ENCODE results near the gene GGTLC1. TPM values are rescaled to one million over a fixed set of nuclear protein-coding genes. Genes with fewer than 3 reads are reported as not detected.

Gene GGTLC1
- total and polyA plus RNA-seq, 2 of the 8 experiments (the other 6 are each of a cell fraction or from before 2014, with no cell fraction given): not detected

DNA sequence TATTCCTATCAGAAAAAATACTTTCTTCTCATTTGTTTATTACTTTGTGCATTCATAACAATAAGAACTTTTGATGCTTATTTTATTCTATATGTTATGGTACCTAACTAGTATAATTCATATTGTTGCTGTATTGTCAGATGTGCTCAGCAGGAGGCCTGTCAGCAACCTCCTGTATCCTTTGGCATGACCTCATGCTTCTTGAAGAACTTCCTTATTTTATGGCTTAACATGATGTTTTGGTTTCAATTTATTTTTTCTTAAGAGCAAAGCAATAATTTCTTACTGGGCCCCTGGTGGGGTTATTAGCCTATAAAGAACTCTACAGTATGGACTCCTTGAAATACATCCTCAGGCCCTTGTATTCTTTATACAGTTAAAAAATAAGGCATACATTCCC, 17.3 kb downstream of the GGTLC1 start:
- H3K9me3 ChIP-seq (ENCODE audit: insufficient read depth in 2 of 2, low read depth in 1 of 2, low read length in 1 of 2): 0 out of 4 replicates have a peak, but pooled peaks cover 0 to 2% of the 10 kb centered on the region in 2 experiments
- H3K23me2 ChIP-seq (ENCODE audit: low read depth, low read length): no peaks in the 10 kb centered on the region; the same call in 1 of the 2 replicates
- FAIRE-seq: no peak
- no peak overlapping the region for H4K8ac ChIP-seq (ENCODE audit: extremely low read depth, insufficient read depth, low read length)
- H3K4me1 ChIP-seq (replicated peaks in 1 of 4; ENCODE audit: control insufficient read depth in 3 of 4, insufficient read depth in 4 of 4, low read length in 3 of 4): peaks cover 0 to 2% (median 1%) of the 10 kb centered on the region in 4 experiments; a peak in 2 of 7 replicates
- no peak for DNase-seq (ENCODE audit: low read depth in 1 of 2, low spot score in 2 of 2)
- H2BK20ac ChIP-seq (ENCODE audit: low read length): no peak overlapping the region
- H2BK5ac ChIP-seq (ENCODE audit: low read depth, low read length): no peak overlapping the region
- no peaks in the 10 kb centered on the region for H3K79me1 ChIP-seq (ENCODE audit: low read depth, low read length)
- H3K4ac ChIP-seq (replicated peaks; ENCODE audit: insufficient read length, low read depth, low read length): no peak overlapping the region
- no peak for TF ChIP-seq EGR1 (IDR thresholded peaks at IDR 0.05; ENCODE audit: borderline replicate concordance, low read depth, low read length)
- no peak for TF ChIP-seq BRCA1 (IDR thresholded peaks at IDR 0.05; ENCODE audit: low read depth, low read length)
- no peak for TF ChIP-seq TEAD4 (IDR thresholded peaks at IDR 0.05; ENCODE audit: low read depth, low read length)
- TF ChIP-seq POLR2A (IDR thresholded peaks at IDR 0.05; ENCODE audit: control extremely low read depth in 1 of 2, low read depth in 2 of 2, low read length in 2 of 2): no peak
- no peak for TF ChIP-seq RXRA (IDR thresholded peaks at IDR 0.05; ENCODE audit: insufficient read depth, low read depth, low read length)
- no peak for TF ChIP-seq JUN (IDR thresholded peaks at IDR 0.05; ENCODE audit: low read depth, low read length)
- no peak for TF ChIP-seq TAF7 (optimal IDR thresholded peaks at IDR 0.05; ENCODE audit: borderline replicate concordance, low read depth, low read length)
- TF ChIP-seq CHD2 (IDR thresholded peaks at IDR 0.05; ENCODE audit: low read length): no peak
- no peak for TF ChIP-seq GABPA (IDR thresholded peaks at IDR 0.05; ENCODE audit: borderline replicate concordance, insufficient read depth, low read length)
- no peak for TF ChIP-seq TAF1 (IDR thresholded peaks at IDR 0.05; ENCODE audit: low read depth, low read length)
- no peak for TF ChIP-seq NRF1 (IDR thresholded peaks at IDR 0.05; ENCODE audit: low read depth, low read length)
- no peak for TF ChIP-seq FOSL1 (IDR thresholded peaks at IDR 0.05; ENCODE audit: insufficient read depth, low read depth, low read length)
- TF ChIP-seq RAD21 (IDR thresholded peaks at IDR 0.05 in 1 of 2, conservative IDR thresholded peaks at IDR 0.05 in 1 of 2; ENCODE audit: low read depth in 2 of 2, low read length in 2 of 2): no peak
- no peak for TF ChIP-seq TCF12 (IDR thresholded peaks at IDR 0.05; ENCODE audit: low read depth, low read length)
- TF ChIP-seq SAP30 (IDR thresholded peaks at IDR 0.05; ENCODE audit: insufficient read depth, insufficient replicate concordance, low read length): no peak
- TF ChIP-seq EP300 (IDR thresholded peaks at IDR 0.05; ENCODE audit: borderline replicate concordance in 1 of 2, low read depth in 2 of 2, low read length in 2 of 2): no peak
- TF ChIP-seq CREB1 (IDR thresholded peaks at IDR 0.05): no peak
- H2AFZ ChIP-seq (ENCODE audit: low read length): no peak overlapping the region
- H3K14ac ChIP-seq (ENCODE audit: insufficient read length): no peak overlapping the region
- CTCF ChIA-PET (ENCODE audit: partially characterized antibody): no interaction called here
- H4K20me1 ChIP-seq (replicated peaks in 1 of 2; ENCODE audit: control insufficient read depth in 1 of 2, insufficient read depth in 2 of 2, low read length in 2 of 2): no peaks in the 10 kb centered on the region
- no peaks in the 10 kb centered on the region for H3K36me3 ChIP-seq (ENCODE audit: control insufficient read depth in 2 of 4, insufficient read depth in 4 of 4, low read length in 3 of 4)
- no peak overlapping the region for H3K9ac ChIP-seq (replicated peaks in 1 of 4; ENCODE audit: extremely low read depth in 1 of 4, low read depth in 3 of 4, low read length in 3 of 4)
- no peak overlapping the region for H2BK120ac ChIP-seq (replicated peaks; ENCODE audit: low read depth, low read length)
- POLR2A ChIA-PET (ENCODE audit: partially characterized antibody): no interaction called here
- no peak overlapping the region for H2BK12ac ChIP-seq (ENCODE audit: low read depth, low read length)
- no peak overlapping the region for H2AK5ac ChIP-seq (ENCODE audit: low read depth, low read length)
- no peak overlapping the region for H4K5ac ChIP-seq (ENCODE audit: insufficient read length, low read depth, low read length)
- H3K27ac ChIP-seq (ENCODE audit: low read depth, low read length): no peak overlapping the region
- H4K91ac ChIP-seq (replicated peaks; ENCODE audit: insufficient read length, low read length): no peak overlapping the region
- H3K4me3 ChIP-seq (ENCODE audit: extremely low read depth in 1 of 4, insufficient read depth in 2 of 4, low read depth in 3 of 4, low read length in 4 of 4): no peak overlapping the region
- H3K27me3 ChIP-seq (replicated peaks in 1 of 4; ENCODE audit: control insufficient read depth in 3 of 4, extremely low read depth in 1 of 4, insufficient read depth in 3 of 4, low read length in 3 of 4): no peaks in the 10 kb centered on the region; a peak in 1 of 7 replicates
- H3K4me2 ChIP-seq (ENCODE audit: insufficient read depth in 1 of 2, low read depth in 2 of 2, low read length in 2 of 2): no peak overlapping the region
- no peak overlapping the region for H3K18ac ChIP-seq (ENCODE audit: extremely low read depth, low read length)
- H3K23ac ChIP-seq (ENCODE audit: insufficient read length): no peak overlapping the region
- H3K79me2 ChIP-seq (ENCODE audit: control insufficient read depth in 1 of 2, insufficient read depth in 2 of 2, low read length in 2 of 2): no peaks in the 10 kb centered on the region
- no peak overlapping the region for H3K56ac ChIP-seq (replicated peaks; ENCODE audit: insufficient read length, low read depth, low read length)
- H2BK15ac ChIP-seq (ENCODE audit: low read length): no peak overlapping the region

All from H1 (cell line).